C4-2B (cell line): Measurements from ENCODE around the gene AK9.

Experiments used
- CTCF ChIP-seq: fragments of 450-650 bp; conservative IDR thresholded peaks from 2 replicates; pipeline ENCODE4 v1.5.1; 2017; ENCODE audit warnings: mild to moderate bottlenecking
- ZFX ChIP-seq: fragments of 450-650 bp; IDR thresholded peaks from 2 replicates; pipeline ENCODE4 v1.6.1; 2017

DNA sequence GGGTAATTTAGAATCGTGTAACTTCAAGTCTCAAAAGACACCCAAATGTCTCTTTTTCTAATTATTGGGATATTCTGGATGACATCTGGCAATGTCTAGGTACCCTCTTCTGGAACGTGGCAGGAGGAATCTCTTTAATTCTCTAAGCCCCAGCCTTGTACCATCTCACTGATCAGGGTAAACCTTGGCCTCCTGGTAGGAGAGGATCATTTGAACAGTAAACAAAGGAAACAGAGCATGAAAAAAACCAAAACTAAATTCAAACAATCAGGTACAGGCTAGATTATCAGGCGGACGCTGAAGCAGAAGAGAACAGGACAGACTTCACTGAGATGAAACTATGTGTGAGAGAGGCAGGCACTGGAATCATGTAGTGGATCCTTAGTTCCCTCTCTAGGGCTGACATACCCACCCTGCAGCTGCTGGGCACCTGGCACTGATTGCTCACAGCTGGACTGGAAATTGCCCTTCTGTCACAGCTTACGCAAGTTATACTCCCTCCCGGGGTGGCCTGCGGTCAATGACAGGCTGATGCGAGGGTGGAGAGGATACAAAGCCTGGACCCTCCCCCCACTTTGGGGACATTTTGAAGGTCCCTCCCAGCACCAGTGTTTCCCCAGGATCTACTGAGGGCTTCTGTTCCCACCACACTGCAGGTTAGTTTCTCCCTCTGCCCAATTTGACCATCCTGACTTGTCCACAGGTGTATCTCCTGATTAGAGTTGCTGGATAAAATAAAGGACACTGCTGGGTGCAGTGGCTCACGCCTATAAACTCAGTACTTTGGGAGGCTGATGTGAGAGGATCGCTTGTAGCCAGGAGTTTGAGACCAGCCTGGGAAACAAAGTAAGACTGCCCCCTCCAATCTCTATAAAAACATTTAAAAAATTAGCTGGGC lies 187.4 kb downstream of the AK9 start:
- TF ChIP-seq CTCF (no peak), ZFX (no peak)
